ENCODE data around the gene USF1. TPM values are rescaled to one million over a fixed set of nuclear protein-coding genes. Genes with fewer than 3 reads are reported as not detected.

The USF1 gene
- total and polyA plus RNA-seq, 9 of the 15 experiments (the other 6 are each of a cell fraction or from before 2014, with no cell fraction given): 7.4 to 60.2 (median 54.2) TPM

DNA sequence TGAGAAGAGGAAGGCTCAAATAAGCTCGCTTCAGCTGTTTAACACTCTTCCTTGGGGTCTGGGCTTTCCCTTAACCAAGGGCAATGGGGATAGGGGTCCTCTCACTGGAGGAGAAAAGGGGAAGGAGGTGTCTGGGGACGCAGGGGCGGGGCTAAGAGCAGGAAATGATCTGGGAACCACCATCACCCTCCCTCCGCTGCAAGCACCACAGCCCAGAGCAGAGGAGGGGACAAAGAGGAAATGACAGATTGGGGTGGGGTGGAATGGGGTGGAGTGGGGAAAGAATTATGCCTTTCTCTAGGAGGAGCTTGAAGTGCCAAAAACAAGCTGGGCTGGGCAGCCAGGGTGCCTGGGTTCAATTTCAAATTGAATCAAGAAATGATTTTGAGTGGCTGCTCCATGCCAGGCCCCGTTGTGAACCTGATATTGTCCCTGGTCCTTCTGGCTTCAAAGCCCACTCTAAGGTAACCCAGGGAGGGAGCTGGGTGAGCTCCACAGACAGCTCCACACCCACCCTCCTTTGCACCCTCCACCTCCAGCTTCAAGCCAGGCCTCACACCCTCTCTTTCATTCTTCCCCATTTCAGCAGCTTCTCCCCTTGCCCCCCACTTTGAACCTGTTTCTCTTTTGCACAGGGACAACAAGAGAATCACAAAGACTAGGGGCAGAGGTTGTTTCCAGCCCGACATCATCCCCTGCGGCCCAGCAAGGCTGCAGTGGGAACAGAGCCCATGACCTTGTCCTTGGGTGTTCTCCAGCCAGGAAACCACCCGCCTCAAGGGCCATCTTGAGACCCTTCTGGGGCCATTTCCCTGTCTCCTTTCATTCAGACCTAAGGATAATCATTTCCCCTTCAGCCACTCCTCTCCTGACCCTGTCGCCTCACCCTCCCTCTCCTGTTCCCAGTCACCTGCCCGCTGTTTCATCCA, 22.8 kb upstream of the USF1 start (continued):
- TF ChIP-seq ZBTB7A (IDR thresholded peaks at IDR 0.05; ENCODE audit: borderline replicate concordance, control insufficient read depth, low read depth, low read length) (peak; percentile 22; the same call in 1 of the 2 replicates), NFXL1 (CRISPR knock-in tag; IDR thresholded peaks at IDR 0.05) (no peak), MEIS2 (IDR thresholded peaks at IDR 0.05; ENCODE audit: partially characterized antibody) (peak; percentile 70), CTBP1 (IDR thresholded peaks at IDR 0.05; ENCODE audit: borderline replicate concordance) (0 out of 2 replicates have a peak, but pooled peaks have one; percentile 20), LARP7 (IDR thresholded peaks at IDR 0.05) (no peak)
- TF ChIP-seq, protein P1, sequence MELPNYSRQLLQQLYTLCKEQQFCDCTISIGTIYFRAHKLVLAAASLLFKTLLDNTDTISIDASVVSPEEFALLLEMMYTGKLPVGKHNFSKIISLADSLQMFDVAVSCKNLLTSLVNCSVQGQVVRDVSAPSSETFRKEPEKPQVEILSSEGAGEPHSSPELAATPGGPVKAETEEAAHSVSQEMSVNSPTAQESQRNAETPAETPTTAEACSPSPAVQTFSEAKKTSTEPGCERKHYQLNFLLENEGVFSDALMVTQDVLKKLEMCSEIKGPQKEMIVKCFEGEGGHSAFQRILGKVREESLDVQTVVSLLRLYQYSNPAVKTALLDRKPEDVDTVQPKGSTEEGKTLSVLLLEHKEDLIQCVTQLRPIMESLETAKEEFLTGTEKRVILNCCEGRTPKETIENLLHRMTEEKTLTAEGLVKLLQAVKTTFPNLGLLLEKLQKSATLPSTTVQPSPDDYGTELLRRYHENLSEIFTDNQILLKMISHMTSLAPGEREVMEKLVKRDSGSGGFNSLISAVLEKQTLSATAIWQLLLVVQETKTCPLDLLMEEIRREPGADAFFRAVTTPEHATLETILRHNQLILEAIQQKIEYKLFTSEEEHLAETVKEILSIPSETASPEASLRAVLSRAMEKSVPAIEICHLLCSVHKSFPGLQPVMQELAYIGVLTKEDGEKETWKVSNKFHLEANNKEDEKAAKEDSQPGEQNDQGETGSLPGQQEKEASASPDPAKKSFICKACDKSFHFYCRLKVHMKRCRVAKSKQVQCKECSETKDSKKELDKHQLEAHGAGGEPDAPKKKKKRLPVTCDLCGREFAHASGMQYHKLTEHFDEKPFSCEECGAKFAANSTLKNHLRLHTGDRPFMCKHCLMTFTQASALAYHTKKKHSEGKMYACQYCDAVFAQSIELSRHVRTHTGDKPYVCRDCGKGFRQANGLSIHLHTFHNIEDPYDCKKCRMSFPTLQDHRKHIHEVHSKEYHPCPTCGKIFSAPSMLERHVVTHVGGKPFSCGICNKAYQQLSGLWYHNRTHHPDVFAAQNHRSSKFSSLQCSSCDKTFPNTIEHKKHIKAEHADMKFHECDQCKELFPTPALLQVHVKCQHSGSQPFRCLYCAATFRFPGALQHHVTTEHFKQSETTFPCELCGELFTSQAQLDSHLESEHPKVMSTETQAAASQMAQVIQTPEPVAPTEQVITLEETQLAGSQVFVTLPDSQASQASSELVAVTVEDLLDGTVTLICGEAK (IDR thresholded peaks at IDR 0.05): peak; percentile 49; the same call in 1 of the 2 replicates
- TF ChIP-seq, protein P1 (CRISPR knock-in tag; IDR thresholded peaks at IDR 0.05): no peak
- TF ChIP-seq, protein P2, sequence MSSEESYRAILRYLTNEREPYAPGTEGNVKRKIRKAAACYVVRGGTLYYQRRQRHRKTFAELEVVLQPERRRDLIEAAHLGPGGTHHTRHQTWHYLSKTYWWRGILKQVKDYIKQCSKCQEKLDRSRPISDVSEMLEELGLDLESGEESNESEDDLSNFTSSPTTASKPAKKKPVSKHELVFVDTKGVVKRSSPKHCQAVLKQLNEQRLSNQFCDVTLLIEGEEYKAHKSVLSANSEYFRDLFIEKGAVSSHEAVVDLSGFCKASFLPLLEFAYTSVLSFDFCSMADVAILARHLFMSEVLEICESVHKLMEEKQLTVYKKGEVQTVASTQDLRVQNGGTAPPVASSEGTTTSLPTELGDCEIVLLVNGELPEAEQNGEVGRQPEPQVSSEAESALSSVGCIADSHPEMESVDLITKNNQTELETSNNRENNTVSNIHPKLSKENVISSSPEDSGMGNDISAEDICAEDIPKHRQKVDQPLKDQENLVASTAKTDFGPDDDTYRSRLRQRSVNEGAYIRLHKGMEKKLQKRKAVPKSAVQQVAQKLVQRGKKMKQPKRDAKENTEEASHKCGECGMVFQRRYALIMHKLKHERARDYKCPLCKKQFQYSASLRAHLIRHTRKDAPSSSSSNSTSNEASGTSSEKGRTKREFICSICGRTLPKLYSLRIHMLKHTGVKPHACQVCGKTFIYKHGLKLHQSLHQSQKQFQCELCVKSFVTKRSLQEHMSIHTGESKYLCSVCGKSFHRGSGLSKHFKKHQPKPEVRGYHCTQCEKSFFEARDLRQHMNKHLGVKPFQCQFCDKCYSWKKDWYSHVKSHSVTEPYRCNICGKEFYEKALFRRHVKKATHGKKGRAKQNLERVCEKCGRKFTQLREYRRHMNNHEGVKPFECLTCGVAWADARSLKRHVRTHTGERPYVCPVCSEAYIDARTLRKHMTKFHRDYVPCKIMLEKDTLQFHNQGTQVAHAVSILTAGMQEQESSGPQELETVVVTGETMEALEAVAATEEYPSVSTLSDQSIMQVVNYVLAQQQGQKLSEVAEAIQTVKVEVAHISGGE (CRISPR knock-in tag; IDR thresholded peaks at IDR 0.05): peak in 1 of 3 experiments; percentile 79; a peak in 3 of 6 replicates
